GM19351 (cell line): Measurements from ENCODE around the gene TTC5.
"Not testable (repeated sequence)": the region's sequence is repeated elsewhere in the genome, so short reads cannot be mapped to it uniquely, and the experiment has no call there.

Experiments
- ATAC-seq: cut with Tn5 transposase; IDR thresholded peaks from one replicate; pipeline ENCODE4 v1.9.1; 2021; ENCODE audit warnings: mild to moderate bottlenecking, moderate library complexity; ENCODE audit not compliant: unreplicated experiment

The TTC5 gene

GRCh38 chr14:20305265-20306078 lies at the start of gene TTC5:
TTC5 (minus strand) TSS chr14:20305951; CDS start chr14:20305937, 14 bp downstream.
- ATAC-seq = peak; percentile 97

GRCh38 chr14:20350860-20351259 lies 45.1 kb upstream of the TTC5 start:
- ATAC-seq = no peak

- ATAC-seq = no peak
These were observed 44.5 kb upstream of the TTC5 start for GRCh38 chr14:20350282-20350681.

DNA sequence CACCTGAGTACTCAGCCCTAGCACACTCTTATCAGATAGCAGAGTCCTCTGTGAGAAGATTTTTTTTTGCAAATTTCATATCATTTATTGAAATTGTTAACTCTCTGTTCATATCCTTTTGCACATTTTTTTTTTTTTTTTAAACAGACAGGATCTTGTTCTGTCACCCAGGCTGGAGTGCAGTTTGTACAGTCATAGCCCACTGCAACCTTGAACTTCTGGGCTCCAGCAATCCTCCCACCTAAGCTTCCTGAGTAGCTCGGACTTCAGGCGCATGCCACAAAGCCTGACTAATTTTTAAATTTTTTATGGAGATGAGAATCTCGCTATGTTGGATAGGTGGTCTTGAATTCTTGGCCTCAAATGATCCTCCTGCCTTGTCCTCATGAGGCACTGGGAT lies 42.0 kb upstream of the TTC5 start:
- ATAC-seq = no peak

DNA sequence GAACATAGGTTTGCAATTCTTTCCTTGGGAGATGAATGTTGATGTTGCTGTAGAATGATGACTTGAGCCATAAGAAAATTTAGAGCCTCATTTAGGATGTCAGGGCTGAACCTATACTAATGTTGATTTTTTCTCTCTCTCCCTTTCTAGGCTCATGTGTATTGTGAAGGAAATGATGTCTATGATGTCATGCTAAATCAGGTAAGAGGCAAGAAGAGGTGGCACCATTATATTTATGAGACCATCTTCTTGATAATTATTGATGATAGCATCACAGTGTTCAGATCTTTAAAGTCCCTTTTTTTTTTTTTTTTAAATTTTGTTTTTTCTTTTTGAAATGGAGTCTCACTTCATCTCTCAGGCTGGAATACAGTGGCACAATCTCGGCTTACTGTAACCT lies 41.0 kb upstream of the TTC5 start:
- ATAC-seq = no peak

DNA sequence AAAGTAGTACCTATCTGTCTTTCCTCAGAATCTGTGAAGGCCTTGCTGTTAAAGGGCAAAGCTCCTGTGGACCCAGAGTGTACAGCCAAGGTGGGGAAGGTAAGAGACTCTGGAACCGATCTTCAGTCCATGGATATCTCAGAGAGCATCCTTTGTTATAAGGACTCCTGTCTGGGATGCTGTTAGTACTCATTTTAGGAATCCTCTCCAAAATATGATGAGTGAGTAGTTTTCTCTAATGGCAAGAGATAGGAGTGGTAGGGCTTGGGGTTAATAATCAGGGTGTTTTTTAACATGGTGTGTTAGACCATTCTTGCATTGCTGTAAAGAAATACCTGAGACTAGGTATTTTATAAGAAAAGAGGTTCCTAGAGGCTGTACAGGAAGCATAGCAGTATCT lies 39.6 kb upstream of the TTC5 start:
- ATAC-seq = no peak

GRCh38 chr14:20343862-20344220 lies 38.1 kb upstream of the TTC5 start:
- no peak for ATAC-seq

GRCh38 chr14:20343092-20343861 lies 37.5 kb upstream of the TTC5 start, which contains the start of gene PARP2:
PARP2 (plus strand) TSS chr14:20343635; CDS start chr14:20343642, 7 bp downstream.
- ATAC-seq = peak; percentile 91

- no peak for ATAC-seq
These were observed 35.9 kb upstream of the TTC5 start for GRCh38 chr14:20341646-20342045.

- not testable (repeated sequence) for ATAC-seq
These were observed 35.3 kb upstream of the TTC5 start for GRCh38 chr14:20341032-20341431.

GRCh38 chr14:20334017-20334416 lies 28.3 kb upstream of the TTC5 start:
- no peak for ATAC-seq

DNA sequence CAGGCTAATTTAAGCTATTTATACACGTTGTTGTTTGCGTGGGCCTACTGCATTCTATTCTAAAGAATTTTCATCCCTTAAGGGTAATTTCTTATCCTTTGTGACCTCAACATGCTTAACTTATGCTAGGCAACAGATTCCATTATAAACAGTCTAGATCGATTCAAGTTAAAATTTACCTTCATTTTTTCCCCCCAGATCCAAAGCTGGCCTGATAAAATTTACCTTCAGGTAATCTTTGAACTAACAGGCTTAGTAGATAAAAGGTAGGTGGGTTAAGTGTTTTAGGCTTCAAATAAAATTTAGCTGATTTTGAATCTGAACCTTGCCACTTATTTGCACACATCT lies 27.7 kb upstream of the TTC5 start:
- ATAC-seq = no peak

DNA sequence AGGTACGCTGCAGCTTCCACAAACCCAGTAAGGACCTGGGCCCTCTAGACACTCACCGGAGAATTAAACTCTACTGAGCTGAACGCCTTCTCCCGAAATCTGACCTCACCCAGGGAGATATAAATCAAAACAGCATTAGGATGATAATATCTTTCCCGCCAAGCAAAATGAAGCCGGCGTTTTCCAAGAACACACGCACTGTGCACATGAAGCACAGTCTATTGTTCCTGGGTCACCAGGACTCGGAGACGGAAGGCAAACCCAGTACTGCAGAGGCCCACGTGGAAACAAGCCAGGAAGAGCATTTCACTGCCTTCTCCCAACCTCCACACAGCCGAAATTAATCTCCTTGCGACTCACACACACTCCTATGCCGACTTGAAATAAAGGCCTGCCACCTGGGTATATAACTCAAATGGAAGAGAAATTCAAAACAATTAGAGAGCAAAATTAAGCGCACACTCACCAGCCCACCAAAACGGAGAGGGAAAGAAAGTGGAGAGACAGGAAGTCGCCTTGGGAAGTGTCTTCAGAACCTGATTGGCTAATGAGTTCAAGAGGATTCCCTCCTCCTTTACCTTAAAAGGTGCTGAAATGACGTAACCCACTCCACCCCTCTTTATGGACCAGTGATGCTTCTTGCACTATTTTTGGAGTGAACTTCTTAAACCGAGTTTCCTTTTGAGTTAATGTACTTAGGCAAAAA lies 27.2 kb upstream of the TTC5 start, which contains the start of gene CCNB1IP1:
Gene CCNB1IP1 (minus strand): TSS at position 492 of the 706 bp plus-strand sequence. CDS start 16,756 bp downstream, outside the sequence.
- peak; percentile 96 for ATAC-seq

- ATAC-seq = no peak
These were observed 26.7 kb upstream of the TTC5 start for GRCh38 chr14:20332431-20332787.

GRCh38 chr14:20331053-20331613 lies 25.4 kb upstream of the TTC5 start:
- no peak for ATAC-seq

DNA sequence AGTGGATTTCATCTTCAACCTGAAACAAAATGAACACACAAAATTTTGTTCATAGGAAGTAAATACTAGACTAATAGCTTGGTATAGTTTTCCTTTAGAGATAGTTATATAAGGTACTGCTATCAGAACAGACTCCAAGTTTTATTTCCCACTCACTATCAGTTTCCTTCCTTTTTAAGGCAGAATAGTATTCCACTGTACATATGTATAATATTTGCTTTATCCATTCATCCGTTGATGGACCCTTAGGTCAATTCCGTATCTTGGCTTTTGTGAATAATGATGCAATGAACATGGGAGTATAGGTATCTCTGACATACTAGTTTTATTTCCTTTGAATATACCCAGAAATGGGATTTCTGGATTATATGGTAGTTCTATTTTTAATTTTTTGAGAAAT lies 23.6 kb upstream of the TTC5 start:
- no peak for ATAC-seq

GRCh38 chr14:20328705-20329104 lies 23.0 kb upstream of the TTC5 start:
- ATAC-seq = no peak

DNA sequence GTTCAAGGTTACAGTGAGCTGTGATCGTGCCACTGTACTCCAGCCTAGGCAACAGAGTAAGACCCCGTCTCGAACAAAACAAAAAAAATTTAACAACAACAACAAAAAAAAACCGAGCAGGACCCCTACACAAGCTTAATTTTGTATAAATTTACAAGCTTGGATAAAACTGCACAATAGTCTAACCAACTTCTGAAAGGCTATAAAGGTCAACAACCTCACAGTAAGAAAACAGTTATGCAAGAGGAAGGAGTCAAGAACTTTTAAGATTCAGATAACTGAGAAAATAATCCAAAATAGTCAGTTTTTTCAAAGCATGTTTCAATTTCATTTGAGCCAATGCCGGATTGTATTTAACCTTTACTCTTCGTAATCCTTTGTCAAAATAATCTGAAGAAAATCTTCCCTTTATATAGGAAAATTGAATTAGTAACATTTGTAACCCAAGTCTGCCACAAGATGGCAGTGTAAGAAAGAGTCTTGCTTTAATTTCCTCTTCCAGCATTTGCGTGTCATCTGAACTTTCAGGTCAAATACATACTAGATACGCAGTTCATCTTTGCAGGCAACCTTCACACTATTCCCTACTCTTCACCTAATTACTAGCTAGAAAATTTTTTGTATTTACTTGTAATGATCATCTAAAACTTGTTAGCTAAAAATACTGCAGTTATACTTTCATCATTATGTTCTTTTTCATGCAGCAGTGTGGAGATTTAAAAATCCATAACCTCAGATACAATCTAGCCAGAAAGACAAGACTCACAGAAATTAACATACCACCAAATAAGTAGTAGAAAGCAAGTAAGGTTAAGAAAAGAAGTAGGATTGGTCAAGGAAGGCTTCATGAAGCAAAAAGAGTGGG lies 21.5 kb upstream of the TTC5 start:
- ATAC-seq = no peak

- ATAC-seq = no peak
These were observed 12.0 kb upstream of the TTC5 start for GRCh38 chr14:20317720-20318119.

DNA sequence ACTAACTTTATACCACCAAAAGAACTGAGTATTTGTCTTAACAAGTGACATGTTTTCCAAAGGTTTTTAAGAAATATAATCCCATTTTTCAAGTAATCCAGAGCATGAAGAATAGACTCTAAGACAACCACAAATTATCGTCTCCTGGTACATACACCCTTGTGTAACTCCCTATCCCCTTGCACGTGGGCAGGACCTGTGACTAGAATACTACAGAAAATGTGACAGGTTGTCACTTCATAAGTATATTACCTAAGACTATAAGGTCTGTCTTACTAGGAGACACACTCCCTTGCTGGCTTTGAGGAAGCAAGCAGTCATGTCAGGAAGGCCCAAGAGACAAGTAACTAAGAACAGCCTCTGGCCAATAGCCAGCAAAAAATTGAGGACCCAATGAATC lies 8.3 kb upstream of the TTC5 start:
- ATAC-seq = no peak
